HepG2 (cell line): ENCODE data around the gene SEMA7A. TPM values are rescaled to one million over a fixed set of nuclear protein-coding genes. Genes with fewer than 3 reads are reported as not detected.

Source experiments
- MAFF ChIP-seq: IDR thresholded peaks from 2 replicates; pipeline ENCODE4 v1.6.1; 2011; ENCODE audit warnings: low read depth, low read length, improper control_type of control experiment
- MIER3 ChIP-seq: IDR thresholded peaks from 2 replicates; pipeline ENCODE4 v1.6.1; 2016; ENCODE audit warnings: missing compliant biosample characterization, borderline replicate concordance
- ZNF280D ChIP-seq: sonication (generic); formaldehyde crosslinking; IDR thresholded peaks from 2 replicates; pipeline ENCODE4 v1.5.1; 2020; ENCODE audit warnings: mild to moderate bottlenecking, missing genetic modification reagents
- ZNF512B ChIP-seq: sonication (generic); formaldehyde crosslinking; IDR thresholded peaks from 2 replicates; pipeline ENCODE4 v1.5.1; 2020; ENCODE audit warnings: missing genetic modification reagents, mild to moderate bottlenecking, borderline replicate concordance
- ZNF691 ChIP-seq: sonication (generic); formaldehyde crosslinking; IDR thresholded peaks from 2 replicates; pipeline ENCODE4 v1.4.0; 2020; ENCODE audit warnings: missing genetic modification reagents, low read depth, mild to moderate bottlenecking, borderline replicate concordance
- polyA plus RNA-seq, 8 experiments: library from polyadenylated mRNA; depleted of rRNA in 3 of 8; stranded (reverse) in 7 of 8; unstranded in 1 of 8; fragments of >200 nt; fragmentation: Illumina TruSeq in 4 of 8; extraction: Trizol in 4 of 8; gene quantifications; 2 replicates each; pipeline versions ENCODE4 v1.2.1 to v1.2.3, GENCODE V29; 2011 to 2016; ENCODE audit warnings: low read depth in 4 of 8, missing spikeins in 1 of 8, mixed read lengths in 1 of 8; ENCODE audit not compliant: insufficient read depth in 1 of 8
- total RNA-seq, 5 experiments: library from RNA; depleted of rRNA; stranded (reverse); fragments of >200 nt; fragmentation: Illumina TruSeq; extraction: Trizol; gene quantifications; 2 replicates each; pipeline ENCODE4 v1.2.3, GENCODE V29; 2016; ENCODE audit warnings: low read depth in 1 of 5
- TF ChIP-seq, protein P1 (sequence below): sonication (generic); formaldehyde crosslinking; IDR thresholded peaks from 2 replicates; pipeline ENCODE4 v1.5.0; 2020; ENCODE audit warnings: mild to moderate bottlenecking, missing genetic modification reagents, borderline replicate concordance

Gene SEMA7A
- total and polyA plus RNA-seq, 2 of the 13 experiments (the other 11 are each of a cell fraction or from before 2014, with no cell fraction given), result 9.0 to 15.8 TPM

DNA sequence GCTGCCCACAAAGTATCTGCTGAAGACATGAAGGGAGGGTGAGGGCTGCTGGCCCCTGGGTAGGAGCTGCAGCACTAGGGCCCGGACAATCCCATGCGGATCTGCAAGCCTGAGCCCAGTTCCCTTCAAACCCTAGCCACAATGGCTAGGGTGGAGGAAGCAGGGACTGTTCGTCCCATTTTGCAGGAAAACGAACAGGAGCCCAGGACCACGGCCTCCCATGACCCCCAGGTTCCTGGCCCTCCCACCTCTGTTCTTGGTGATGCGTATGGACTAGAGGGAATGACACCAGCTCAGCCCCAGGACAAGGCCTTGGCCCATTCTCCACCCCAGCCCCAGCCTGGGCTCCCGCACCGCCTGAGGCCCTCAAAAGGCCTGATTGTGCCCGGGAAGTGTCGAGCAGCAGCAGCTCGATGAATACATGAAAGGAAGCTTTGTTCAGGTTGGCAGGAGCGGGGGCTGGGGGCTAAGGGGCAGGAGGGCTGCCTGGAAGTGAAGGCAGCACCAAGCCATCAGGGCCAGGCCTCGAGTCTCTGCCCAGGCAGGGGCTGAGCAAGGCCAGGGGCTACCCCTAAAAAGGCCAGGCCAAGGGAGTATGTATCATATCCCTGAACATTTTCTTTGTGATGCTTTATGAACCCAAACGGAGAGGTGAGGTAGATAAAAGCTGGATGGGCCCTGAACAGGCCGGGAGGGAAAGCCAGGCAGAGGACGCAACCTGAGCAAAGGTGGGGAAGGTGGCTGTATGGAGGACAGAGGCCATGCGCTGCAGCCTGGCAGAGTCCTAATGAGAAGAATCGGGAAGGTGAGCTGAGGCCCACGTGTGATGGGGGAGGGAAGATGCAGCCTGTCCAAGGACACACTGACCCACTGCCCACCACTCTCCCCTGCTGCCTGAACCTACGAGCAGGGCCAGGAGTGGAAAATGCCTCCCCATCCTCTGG is 12.2 kb downstream of the SEMA7A start (continued):
- TF ChIP-seq, protein P1, sequence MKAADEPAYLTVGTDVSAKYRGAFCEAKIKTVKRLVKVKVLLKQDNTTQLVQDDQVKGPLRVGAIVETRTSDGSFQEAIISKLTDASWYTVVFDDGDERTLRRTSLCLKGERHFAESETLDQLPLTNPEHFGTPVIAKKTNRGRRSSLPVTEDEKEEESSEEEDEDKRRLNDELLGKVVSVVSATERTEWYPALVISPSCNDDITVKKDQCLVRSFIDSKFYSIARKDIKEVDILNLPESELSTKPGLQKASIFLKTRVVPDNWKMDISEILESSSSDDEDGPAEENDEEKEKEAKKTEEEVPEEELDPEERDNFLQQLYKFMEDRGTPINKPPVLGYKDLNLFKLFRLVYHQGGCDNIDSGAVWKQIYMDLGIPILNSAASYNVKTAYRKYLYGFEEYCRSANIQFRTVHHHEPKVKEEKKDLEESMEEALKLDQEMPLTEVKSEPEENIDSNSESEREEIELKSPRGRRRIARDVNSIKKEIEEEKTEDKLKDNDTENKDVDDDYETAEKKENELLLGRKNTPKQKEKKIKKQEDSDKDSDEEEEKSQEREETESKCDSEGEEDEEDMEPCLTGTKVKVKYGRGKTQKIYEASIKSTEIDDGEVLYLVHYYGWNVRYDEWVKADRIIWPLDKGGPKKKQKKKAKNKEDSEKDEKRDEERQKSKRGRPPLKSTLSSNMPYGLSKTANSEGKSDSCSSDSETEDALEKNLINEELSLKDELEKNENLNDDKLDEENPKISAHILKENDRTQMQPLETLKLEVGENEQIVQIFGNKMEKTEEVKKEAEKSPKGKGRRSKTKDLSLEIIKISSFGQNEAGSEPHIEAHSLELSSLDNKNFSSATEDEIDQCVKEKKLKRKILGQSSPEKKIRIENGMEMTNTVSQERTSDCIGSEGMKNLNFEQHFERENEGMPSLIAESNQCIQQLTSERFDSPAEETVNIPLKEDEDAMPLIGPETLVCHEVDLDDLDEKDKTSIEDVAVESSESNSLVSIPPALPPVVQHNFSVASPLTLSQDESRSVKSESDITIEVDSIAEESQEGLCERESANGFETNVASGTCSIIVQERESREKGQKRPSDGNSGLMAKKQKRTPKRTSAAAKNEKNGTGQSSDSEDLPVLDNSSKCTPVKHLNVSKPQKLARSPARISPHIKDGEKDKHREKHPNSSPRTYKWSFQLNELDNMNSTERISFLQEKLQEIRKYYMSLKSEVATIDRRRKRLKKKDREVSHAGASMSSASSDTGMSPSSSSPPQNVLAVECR (CRISPR knock-in tag), result peak; percentile 38; the same call in 1 of the 2 replicates
- TF ChIP-seq ZNF512B (CRISPR knock-in tag) (no peak), ZNF691 (CRISPR knock-in tag) (0 out of 2 replicates have a peak, but pooled peaks have one; percentile 22), MAFF (no peak), ZNF280D (CRISPR knock-in tag) (no peak), MIER3 (CRISPR knock-in tag) (no peak; the same call in 1 of the 2 replicates)
